ENCODE results near the gene COX8C. TPM values are rescaled to one million over a fixed set of nuclear protein-coding genes. Genes with fewer than 3 reads are reported as not detected.

Gene COX8C
- total and polyA plus RNA-seq, 2 experiments from 2014 or later = 0.73 TPM; not detected in 1

- Histone ChIP-seq H3K27ac (ENCODE audit: low read depth) (peak overlapping the region; percentile 78; the same call in 1 of the 2 replicates), H3K4me2 (peak overlapping the region; percentile 93), H3K9me2 (ENCODE audit: insufficient read depth) (no peaks in the 10 kb centered on the region), H3F3A (replicated peaks; ENCODE audit: low read depth) (0 out of 2 replicates have a peak, but pooled peaks cover 4% of the 10 kb centered on the region), H3K4me1 (ENCODE audit: insufficient read depth) (peaks cover 28% of the 10 kb centered on the region; the same call in 1 of the 2 replicates), H2AFZ (peak overlapping the region; percentile 57; the same call in 1 of the 2 replicates), H3K79me2 (replicated peaks; ENCODE audit: insufficient read depth) (peaks cover 36% of the 10 kb centered on the region), H4K20me1 (replicated peaks; ENCODE audit: insufficient read depth) (peaks cover 29% of the 10 kb centered on the region), H3K4me3 (peak overlapping the region; percentile 87), H3K27me3 (ENCODE audit: insufficient read depth) (no peaks in the 10 kb centered on the region), H3K36me3 (ENCODE audit: insufficient read depth) (peaks cover 10% of the 10 kb centered on the region)
- Mint-ChIP-seq H3K9me3 (peaks cover 28% of the 10 kb centered on the region), H3K27me3 (ENCODE audit: insufficient read depth, low read depth, poor library complexity) (peaks cover 13% of the 10 kb centered on the region), H3K4me3 (peak overlapping the region; percentile 93), H3K36me3 (ENCODE audit: low read depth) (peaks cover 32% of the 10 kb centered on the region), H3K27ac (peak overlapping the region; percentile 86), H3K4me1 (peaks cover 40% of the 10 kb centered on the region)
- no peak for DNase-seq (ENCODE audit: low spot score)
- no peak for ATAC-seq
- no peak for TF ChIP-seq ZNF462 (CRISPR knock-in tag; IDR thresholded peaks at IDR 0.05)
- TF ChIP-seq REST (IDR thresholded peaks at IDR 0.05; ENCODE audit: unreplicated experiment) = no peak
- no peak for TF ChIP-seq EZH2phosphoT487 (IDR thresholded peaks at IDR 0.05; ENCODE audit: unreplicated experiment)
- no peak for TF ChIP-seq NANOG (IDR thresholded peaks at IDR 0.05; ENCODE audit: borderline replicate concordance)
Measured at GRCh38 chr14:93333631-93334103, 13.3 kb upstream of the COX8C start.

All from GM23338 (cell line).